NT2/D1 (cell line): ENCODE measurements around the gene EP400.

ENCODE experiments used
- DNase-seq: peaks from one replicate; pipeline ENCODE4 v3.0.0-alpha.2; 2011; ENCODE audit warnings: low read depth, low spot score
- H3K27me3 ChIP-seq: 2 replicates; pipeline ENCODE4 v1.6.0; 2011; ENCODE audit warnings: mild to moderate bottlenecking; ENCODE audit not compliant: insufficient read length, insufficient read depth
- H3K36me3 ChIP-seq: 2 replicates; pipeline ENCODE4 v1.6.1; 2011; ENCODE audit warnings: mild to moderate bottlenecking, low read length, mixed read lengths; ENCODE audit not compliant: insufficient read depth, insufficient read length
- H3K4me1 ChIP-seq: 2 replicates; pipeline ENCODE4 v1.5.1; 2011; ENCODE audit not compliant: insufficient read depth, insufficient read length
- H3K4me3 ChIP-seq: 2 replicates; pipeline ENCODE4 v1.5.1; 2011; ENCODE audit warnings: low read depth; ENCODE audit not compliant: insufficient read length
- H3K9ac ChIP-seq: 2 replicates; pipeline ENCODE4 v1.6.0; 2011; ENCODE audit warnings: low read depth; ENCODE audit not compliant: insufficient read length
- H3K9me3 ChIP-seq: 2 replicates; pipeline ENCODE4 v1.5.1; 2011; ENCODE audit warnings: mild to moderate bottlenecking, low read length; ENCODE audit not compliant: insufficient read depth
- SUZ12 ChIP-seq: IDR thresholded peaks from 2 replicates; pipeline ENCODE4 v1.6.1; 2011; ENCODE audit not compliant: insufficient read length, insufficient read depth; ENCODE audit errors: extremely low read depth
- YY1 ChIP-seq: IDR thresholded peaks from 2 replicates; pipeline ENCODE4 v1.6.1; 2011; ENCODE audit not compliant: insufficient read length, insufficient read depth
- ZNF274 ChIP-seq: IDR thresholded peaks from 2 replicates; pipeline ENCODE4 v1.6.1; 2011; ENCODE audit warnings: mild to moderate bottlenecking, low read depth, low read length

EP400 gene

DNA sequence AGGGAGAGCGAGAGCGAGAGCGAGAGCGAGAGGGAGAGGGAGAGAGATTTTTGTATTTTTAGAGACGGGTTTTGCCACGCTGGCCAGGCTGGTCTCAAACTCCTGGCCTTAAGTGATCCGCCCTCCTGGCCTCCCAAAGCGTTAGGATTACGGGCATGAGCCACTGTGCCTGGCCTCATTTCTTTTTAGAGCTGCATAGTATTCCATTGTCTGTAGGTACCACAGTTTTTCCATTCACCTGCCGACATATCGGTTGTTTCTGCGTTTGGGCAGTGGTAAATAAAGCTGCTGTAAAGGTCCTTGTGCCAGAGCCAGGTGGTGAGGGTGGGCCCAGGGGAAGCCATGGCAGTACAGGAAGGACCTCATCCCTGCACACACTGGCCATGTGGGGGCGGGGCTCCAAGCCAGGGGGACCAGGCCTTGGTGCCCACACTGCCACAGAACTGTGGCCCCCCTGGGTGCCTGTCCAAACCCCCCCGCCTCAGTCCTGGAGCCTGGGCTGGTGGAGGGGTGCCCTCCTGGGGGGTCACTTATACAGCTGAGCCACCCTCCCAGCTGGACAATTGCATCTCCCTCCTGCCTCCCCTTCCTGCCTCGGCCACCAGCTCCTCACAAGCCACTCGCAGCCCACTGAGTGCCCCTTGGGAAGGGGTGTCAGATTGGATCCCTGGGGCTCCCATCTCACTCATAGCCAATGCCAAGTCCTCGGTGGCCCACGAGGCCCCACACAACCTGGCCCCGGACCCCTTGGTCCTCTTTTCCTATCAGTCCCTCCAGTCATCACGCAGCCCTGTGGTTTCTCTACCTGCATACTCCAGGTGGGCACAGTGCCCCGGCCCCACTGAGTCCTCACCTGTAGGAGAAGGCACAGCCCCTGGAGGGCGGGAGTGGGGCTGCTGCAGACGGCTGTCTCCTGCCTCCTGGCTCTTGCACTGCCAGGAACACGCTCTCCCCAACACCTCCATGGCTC lies 22.3 kb upstream of the EP400 start:
- H3K9me3 ChIP-seq: peaks cover 11% of the 10 kb centered on the region; the same call in 1 of the 2 replicates
- H3K36me3 ChIP-seq: peaks cover 32% of the 10 kb centered on the region
- no peak for DNase-seq
- H3K4me1 ChIP-seq: peaks cover 8% of the 10 kb centered on the region
- peak overlapping the region; percentile 95 for H3K9ac ChIP-seq
- no peaks in the 10 kb centered on the region for H3K27me3 ChIP-seq
- TF ChIP-seq YY1: no peak
- no peak for TF ChIP-seq SUZ12
- TF ChIP-seq ZNF274: no peak
- H3K4me3 ChIP-seq: no peak overlapping the region

DNA sequence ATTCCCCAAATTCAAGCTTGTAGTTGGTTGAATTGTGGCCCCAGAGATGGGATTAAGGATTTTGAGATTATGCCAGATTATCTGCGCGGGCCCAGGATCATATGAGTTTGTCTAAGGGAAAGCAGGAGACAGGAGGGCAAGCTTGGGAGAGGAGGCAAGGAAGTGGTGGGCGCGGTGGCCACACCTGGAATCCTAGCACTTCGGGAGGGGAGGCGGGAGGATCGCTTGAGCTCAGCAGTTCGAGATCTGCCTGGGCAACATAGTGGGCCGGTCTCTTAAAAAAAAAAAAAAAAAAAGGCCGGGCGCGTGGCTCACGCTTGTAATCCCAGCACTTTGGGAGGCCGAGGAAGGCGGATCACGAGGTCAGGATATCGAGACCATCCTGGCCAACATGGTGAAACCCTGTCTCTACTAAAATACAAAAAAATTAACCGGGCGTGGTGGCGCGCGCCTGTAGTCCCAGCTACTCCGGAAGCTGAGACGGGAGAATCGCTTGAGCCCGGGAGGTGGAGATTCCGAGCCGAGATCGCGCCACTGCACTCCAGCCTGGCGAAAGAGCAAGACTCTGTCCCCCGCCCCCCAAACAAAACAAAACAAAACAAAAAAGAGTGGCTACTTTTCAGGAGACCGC lies 21.5 kb upstream of the EP400 start:
- TF ChIP-seq SUZ12 (no peak), YY1 (no peak), ZNF274 (no peak)

DNA sequence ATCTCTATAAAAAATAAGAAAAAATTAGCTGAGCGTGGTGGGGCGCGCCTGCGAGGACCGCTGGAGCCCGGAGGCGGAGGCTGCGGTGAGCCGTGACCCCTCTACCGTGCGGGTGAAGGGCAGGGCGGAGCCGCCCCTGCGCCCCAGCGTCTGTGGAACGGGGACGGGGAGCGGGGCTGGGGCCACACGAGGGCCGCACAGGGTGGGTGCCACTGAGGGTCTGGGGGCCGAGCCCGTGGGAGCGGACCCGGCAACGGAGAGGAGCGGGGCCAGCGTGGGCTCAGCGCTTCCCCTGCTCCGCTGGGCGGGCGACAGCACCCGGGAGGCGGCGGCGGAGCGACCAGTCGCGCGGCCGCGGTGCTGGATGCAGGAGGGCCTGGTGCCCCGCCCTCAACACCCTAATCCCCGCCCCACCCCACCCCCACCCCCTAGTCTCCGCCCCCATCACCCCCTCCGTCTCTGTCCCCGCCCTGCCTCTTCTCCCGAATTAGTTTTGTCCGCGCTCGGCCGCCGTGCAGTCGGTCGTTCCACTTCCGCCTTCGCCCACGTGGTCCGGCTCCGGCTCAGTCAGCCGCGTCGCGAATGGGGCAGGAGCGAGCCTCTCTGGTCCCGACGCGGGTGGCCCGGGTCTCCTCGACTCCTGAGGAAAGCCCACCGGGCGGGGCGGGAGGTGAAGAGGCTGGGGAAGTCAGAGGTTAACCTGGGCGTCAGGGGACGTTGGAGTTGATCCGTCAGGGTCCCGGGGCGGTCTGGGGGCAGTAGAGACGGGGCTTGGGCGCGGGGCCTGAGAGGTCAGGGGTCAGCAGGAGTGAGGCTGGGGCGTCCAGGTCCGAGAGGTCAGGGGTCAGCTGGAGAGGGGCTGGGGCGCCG lies 20.8 kb upstream of the EP400 start, which contains the start of gene PUS1:
Gene PUS1 (plus strand): TSS at position 566 of the 870 bp plus-strand sequence. CDS start 447 bp downstream, outside the sequence.
- peak; percentile 86 for DNase-seq
- peak within 1 kb of the TSS; percentile 95 for H3K9ac ChIP-seq

More for the DNA sequence above, 21.5 kb upstream of the EP400 start:
- DNase-seq: no peak
- peaks cover 11% of the 10 kb centered on the region; the same call in 1 of the 2 replicates for H3K9me3 ChIP-seq
- peaks cover 34% of the 10 kb centered on the region for H3K36me3 ChIP-seq
- H3K4me1 ChIP-seq: peaks cover 8% of the 10 kb centered on the region
- peak overlapping the region; percentile 57 for H3K4me3 ChIP-seq
- H3K9ac ChIP-seq: peak overlapping the region; percentile 95
- H3K27me3 ChIP-seq: no peaks in the 10 kb centered on the region

DNA sequence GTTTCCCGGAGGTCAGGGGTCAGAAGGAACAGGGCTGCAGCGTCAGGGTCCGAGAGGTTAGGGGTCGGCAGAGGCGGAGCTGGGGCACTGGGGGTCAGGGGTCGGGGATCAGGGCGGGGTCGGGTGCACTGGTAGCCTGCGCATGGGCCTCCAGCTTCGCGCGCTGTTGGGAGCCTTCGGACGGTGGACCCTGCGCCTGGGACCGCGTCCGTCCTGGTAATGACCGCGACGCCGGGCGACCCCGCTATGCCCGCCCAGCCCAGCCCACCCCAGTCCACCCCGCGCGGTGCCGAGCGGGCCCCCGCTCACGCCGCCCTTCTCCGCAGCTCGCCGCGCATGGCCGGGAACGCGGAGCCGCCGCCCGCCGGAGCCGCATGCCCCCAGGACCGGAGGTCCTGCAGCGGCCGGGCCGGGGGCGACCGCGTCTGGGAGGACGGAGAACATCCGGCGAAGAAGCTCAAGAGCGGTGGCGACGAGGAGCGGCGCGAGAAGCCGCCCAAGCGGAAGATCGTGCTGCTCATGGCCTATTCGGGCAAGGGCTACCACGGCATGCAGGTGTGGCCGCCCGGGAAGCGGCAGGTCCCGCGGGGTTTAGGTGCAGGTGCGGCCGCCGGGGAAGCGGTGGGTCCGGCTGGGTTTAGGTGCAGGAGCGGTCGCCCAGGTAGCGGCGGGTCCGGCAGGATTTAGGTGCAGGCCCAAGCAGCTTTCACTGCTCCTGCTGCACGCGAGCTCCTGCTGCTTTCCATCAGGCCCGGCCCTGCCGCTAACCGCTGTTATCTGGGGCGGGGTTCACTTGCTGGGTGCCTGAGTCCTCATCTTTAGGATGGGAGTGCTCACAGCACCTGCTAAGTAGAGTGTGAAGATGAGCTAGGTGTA lies 19.9 kb upstream of the EP400 start:
- H3K4me3 ChIP-seq: peak overlapping the region; percentile 98
- no peak for TF ChIP-seq SUZ12

More for the DNA sequence above, 20.8 kb upstream of the EP400 start, which contains the start of gene PUS1:
- Histone ChIP-seq H3K36me3 (peaks cover 42% of the 10 kb centered on the region), H3K27me3 (no peaks in the 10 kb centered on the region), H3K4me1 (peaks cover 8% of the 10 kb centered on the region), H3K9me3 (peaks cover 11% of the 10 kb centered on the region; the same call in 1 of the 2 replicates), H3K4me3 (peak within 1 kb of the TSS; percentile 98)
- TF ChIP-seq YY1 (no peak), SUZ12 (no peak)

DNA sequence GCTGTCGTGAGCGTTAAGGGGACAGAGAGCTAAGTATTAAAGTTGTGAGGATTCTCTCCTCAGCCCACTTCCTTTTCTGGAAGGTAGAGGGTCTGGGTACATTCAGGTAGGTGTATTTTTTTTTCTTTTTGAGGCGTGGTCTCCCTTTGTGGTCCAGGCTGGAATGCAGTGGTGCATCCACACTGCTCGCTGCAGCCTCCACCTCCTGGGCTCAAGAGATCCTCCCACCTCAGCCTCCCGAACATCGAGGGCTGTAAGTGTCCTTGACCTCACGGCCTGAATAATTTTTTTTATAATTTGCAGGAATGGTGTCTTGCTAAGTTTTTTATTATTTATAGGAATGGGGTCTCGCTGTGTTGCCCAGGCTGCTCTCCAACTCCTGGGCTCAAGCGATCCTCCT lies 19.2 kb upstream of the EP400 start:
- H3K4me1 ChIP-seq: peaks cover 8% of the 10 kb centered on the region
- DNase-seq: no peak
- TF ChIP-seq ZNF274: no peak
- TF ChIP-seq YY1: no peak
- TF ChIP-seq SUZ12: no peak
- peak overlapping the region; percentile 94 for H3K9ac ChIP-seq
- no peaks in the 10 kb centered on the region for H3K27me3 ChIP-seq
- peaks cover 11% of the 10 kb centered on the region; the same call in 1 of the 2 replicates for H3K9me3 ChIP-seq
- H3K36me3 ChIP-seq: peaks cover 57% of the 10 kb centered on the region
- peak overlapping the region; percentile 98 for H3K4me3 ChIP-seq

More for the DNA sequence above, 19.9 kb upstream of the EP400 start:
- Histone ChIP-seq H3K27me3 (no peaks in the 10 kb centered on the region), H3K36me3 (peaks cover 51% of the 10 kb centered on the region), H3K9ac (peak overlapping the region; percentile 94), H3K9me3 (peaks cover 11% of the 10 kb centered on the region; the same call in 1 of the 2 replicates), H3K4me1 (peaks cover 8% of the 10 kb centered on the region)
- no peak for DNase-seq

DNA sequence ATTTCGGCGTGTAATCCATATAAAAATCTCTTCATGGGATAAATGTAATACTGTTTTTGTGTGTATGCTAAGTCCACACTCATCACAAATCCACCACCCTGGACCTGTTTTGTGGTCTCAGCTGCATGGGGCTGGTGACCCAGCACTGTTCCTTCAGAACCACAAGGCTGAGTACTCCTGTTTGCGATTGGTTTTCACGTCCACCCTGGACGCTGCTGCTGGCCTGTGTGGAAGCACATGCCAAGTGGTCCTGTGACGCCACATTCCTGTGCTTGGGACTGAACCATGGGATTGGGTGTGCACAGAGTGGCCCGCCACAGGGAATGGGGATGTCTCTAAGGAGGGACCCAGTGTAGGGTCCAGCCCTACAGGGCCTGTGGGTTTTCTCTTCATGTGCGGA lies 16.4 kb upstream of the EP400 start:
- H3K4me1 ChIP-seq: peaks cover 3% of the 10 kb centered on the region
- H3K36me3 ChIP-seq: peaks cover 85% of the 10 kb centered on the region
- H3K4me3 ChIP-seq: no peak overlapping the region
- no peaks in the 10 kb centered on the region for H3K27me3 ChIP-seq
- H3K9me3 ChIP-seq: no peaks in the 10 kb centered on the region
- no peak for DNase-seq
- H3K9ac ChIP-seq: no peak overlapping the region
- TF ChIP-seq YY1 (no peak), SUZ12 (no peak), ZNF274 (no peak)
